ENCODE measurements around the gene MDP1. TPM values are rescaled to one million over a fixed set of nuclear protein-coding genes. Genes with fewer than 3 reads are reported as not detected.
A peak's percentile ranks its signal among the peaks of the same experiment; 100 is the strongest.
"Not testable (repeated sequence)": the region's sequence is repeated elsewhere in the genome, so short reads cannot be mapped to it uniquely, and the experiment has no call there.

Gene MDP1
- total RNA-seq, 3 donors from 2014 or later (not counting 1 experiment from before 2014, with no cell fraction given) = 4.0 to 6.1 (median 5.5) TPM

DNA sequence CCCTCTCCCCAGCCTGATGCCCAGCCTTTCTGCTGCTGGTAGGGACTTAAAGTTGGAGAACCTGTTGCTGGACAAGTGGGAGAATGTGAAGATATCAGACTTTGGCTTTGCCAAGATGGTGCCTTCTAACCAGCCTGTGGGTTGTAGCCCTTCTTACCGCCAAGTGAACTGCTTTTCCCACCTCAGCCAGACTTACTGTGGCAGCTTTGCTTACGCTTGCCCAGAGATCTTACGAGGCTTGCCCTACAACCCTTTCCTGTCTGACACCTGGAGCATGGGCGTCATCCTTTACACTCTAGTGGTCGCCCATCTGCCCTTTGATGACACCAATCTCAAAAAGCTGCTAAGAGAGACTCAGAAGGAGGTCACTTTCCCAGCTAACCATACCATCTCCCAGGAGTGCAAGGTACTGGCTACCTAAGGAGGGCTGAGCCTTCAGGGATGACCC, 8.7 kb downstream of the MDP1 start:
- peak; percentile 79 to 83 (median 83) for ATAC-seq
- Histone ChIP-seq H3K4me1 (ENCODE audit: control insufficient read depth, insufficient read depth, low read length) (peaks cover 15% of the 10 kb centered on the region), H3K4me3 (ENCODE audit: low read length) (no peak overlapping the region), H3K36me3 (ENCODE audit: control insufficient read depth, insufficient read depth, low read length) (peaks cover 54% of the 10 kb centered on the region), H3K9me3 (ENCODE audit: control insufficient read depth, insufficient read depth, low read length) (no peaks in the 10 kb centered on the region), H3K27ac (ENCODE audit: low read length) (peak overlapping the region; percentile 32), H3K27me3 (ENCODE audit: control insufficient read depth, insufficient read depth, low read length) (no peaks in the 10 kb centered on the region)
- DNase-seq = peak in 1 of 2 donors; percentile 50
- TF ChIP-seq, protein P1, sequence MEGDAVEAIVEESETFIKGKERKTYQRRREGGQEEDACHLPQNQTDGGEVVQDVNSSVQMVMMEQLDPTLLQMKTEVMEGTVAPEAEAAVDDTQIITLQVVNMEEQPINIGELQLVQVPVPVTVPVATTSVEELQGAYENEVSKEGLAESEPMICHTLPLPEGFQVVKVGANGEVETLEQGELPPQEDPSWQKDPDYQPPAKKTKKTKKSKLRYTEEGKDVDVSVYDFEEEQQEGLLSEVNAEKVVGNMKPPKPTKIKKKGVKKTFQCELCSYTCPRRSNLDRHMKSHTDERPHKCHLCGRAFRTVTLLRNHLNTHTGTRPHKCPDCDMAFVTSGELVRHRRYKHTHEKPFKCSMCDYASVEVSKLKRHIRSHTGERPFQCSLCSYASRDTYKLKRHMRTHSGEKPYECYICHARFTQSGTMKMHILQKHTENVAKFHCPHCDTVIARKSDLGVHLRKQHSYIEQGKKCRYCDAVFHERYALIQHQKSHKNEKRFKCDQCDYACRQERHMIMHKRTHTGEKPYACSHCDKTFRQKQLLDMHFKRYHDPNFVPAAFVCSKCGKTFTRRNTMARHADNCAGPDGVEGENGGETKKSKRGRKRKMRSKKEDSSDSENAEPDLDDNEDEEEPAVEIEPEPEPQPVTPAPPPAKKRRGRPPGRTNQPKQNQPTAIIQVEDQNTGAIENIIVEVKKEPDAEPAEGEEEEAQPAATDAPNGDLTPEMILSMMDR (IDR thresholded peaks at IDR 0.05) = no peak
- Mint-ChIP-seq H3K27me3 (ENCODE audit: low read depth in 2 of 2) (no peaks in the 10 kb centered on the region), H3K36me3 (peaks cover 22% of the 10 kb centered on the region), H3K4me3 (peak overlapping the region; percentile 14), H3K4me1 (peaks cover 35 to 40% of the 10 kb centered on the region in 2 donors), H3K27ac (peak overlapping the region; percentile 86 to 87), H3K9me3 (no peaks in the 10 kb centered on the region)
- 36% methylated on average over 5 of the region's 5 CpGs for WGBS (ENCODE audit: insufficient coverage)
- intact Hi-C loops (cut with micrococcal nuclease) = no loop called here

DNA sequence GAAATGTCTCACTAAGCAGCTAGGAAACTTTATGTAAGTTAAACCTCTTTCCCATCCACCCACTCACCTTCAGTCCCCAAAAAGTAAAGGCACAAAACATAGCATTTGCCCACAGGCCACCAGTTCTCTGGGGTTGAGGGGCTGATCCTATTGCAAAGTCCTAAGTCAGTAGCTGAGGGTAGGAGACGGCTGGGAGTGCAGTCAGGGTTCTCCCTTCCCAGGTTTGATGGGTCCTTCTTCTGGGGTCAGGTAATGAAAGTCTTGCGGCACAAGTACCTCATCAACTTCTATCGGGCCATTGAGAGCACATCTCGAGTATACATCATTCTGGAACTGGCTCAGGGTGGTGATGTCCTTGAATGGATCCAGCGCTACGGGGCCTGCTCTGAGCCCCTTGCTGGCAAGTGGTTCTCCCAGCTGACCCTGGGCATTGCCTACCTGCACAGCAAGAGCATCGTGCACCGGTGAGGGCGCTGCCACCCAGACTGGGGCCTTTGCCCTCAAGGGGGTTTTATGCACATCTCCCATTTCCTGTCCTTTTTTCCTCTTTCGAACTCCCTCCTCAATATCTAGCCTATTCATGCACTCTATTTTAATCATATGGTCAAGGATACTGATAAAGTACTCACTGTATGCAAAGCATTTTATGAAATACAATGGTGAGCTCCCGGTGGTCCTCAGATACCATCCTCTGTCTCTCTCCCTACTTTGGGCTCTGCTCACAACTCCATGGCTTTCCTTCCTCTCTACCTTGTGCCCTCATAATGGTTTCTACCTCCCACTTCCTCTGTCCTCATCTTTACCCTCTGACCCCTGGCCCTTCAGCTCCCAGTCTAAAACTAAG, 9.4 kb downstream of the MDP1 start:
- Histone ChIP-seq H3K27ac (ENCODE audit: low read length) (peak overlapping the region; percentile 32), H3K9me3 (ENCODE audit: control insufficient read depth, insufficient read depth, low read length) (no peaks in the 10 kb centered on the region), H3K4me1 (ENCODE audit: control insufficient read depth, insufficient read depth, low read length) (peaks cover 13% of the 10 kb centered on the region), H3K4me3 (ENCODE audit: low read length) (no peak overlapping the region), H3K27me3 (ENCODE audit: control insufficient read depth, insufficient read depth, low read length) (no peaks in the 10 kb centered on the region), H3K36me3 (ENCODE audit: control insufficient read depth, insufficient read depth, low read length) (peaks cover 57% of the 10 kb centered on the region)
- intact Hi-C loops (cut with micrococcal nuclease) = no loop called here
- Mint-ChIP-seq H3K36me3 (peaks cover 18% of the 10 kb centered on the region), H3K27ac (peak overlapping the region; percentile 86 to 87), H3K27me3 (ENCODE audit: low read depth in 2 of 2) (no peaks in the 10 kb centered on the region), H3K4me1 (peaks cover 31 to 33% of the 10 kb centered on the region in 2 donors), H3K4me3 (no peak overlapping the region), H3K9me3 (no peaks in the 10 kb centered on the region)
- WGBS (ENCODE audit: insufficient coverage) = 99% methylated on average over 11 of the region's 11 CpGs
- DNase-seq = no peak
- TF ChIP-seq, protein P1 (IDR thresholded peaks at IDR 0.05) = no peak
- no peak for ATAC-seq

DNA sequence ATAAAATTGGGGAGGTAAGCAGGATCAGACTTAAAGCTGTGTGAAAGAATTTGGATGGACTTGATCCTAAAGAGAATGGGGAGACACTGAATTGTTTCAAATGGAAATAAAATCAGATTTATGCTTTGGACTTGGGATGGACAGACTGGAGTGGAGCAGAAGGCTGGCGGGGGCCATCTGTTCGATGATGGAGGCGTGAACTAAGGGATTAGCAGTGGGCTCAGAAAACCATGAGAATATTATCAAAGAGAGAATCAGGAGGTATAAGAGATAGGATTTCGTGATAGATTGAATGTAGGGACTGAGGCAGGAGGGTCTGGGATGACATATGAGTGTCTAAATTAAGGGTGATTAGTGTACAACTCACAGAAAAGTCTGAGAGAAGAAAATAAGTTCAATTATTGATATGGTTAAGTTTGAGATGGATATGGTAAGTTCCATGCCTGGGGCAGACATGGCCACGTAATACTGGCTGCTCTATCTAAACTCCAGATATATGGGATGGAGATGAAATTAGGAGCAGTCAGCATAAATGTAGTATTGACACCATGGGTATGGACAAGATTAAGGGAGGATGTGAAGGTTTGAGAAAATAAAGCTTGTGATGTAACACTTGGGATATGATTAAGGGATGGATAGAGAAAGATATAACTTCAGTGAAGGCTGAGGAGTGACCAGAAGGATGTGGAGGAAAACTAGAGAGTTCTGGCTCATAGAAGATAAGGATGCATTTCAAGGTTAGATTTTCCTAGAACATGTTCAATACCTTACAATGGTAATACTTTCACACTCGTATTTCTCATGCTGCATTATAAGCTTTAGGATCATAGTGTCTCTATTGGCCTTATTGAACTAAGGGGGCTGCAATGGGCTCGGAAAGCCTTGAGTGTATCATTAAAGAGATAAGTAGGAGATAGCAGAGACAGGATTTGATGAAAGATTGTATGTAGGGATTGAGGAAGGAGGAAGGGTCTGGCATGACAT, 11.4 kb downstream of the MDP1 start:
- 97% methylated on average over 7 of the region's 7 CpGs for WGBS (ENCODE audit: insufficient coverage)
- H3K36me3 Mint-ChIP-seq = peaks cover 7% of the 10 kb centered on the region
- no peaks in the 10 kb centered on the region for H3K9me3 Mint-ChIP-seq
- no peak overlapping the region for H3K27ac ChIP-seq (ENCODE audit: low read length)
- DNase-seq = no peak
- H3K9me3 ChIP-seq (ENCODE audit: control insufficient read depth, insufficient read depth, low read length) = no peaks in the 10 kb centered on the region
- H3K27me3 Mint-ChIP-seq (ENCODE audit: low read depth in 2 of 2) = no peaks in the 10 kb centered on the region
- H3K4me3 Mint-ChIP-seq = no peak overlapping the region
- no peaks in the 10 kb centered on the region for H3K27me3 ChIP-seq (ENCODE audit: control insufficient read depth, insufficient read depth, low read length)
- H3K4me1 Mint-ChIP-seq = peaks cover 21 to 27% of the 10 kb centered on the region in 2 donors
- peak overlapping the region; percentile 5 to 86 for H3K27ac Mint-ChIP-seq
- intact Hi-C loops (cut with micrococcal nuclease) = no loop called here
- H3K4me1 ChIP-seq (ENCODE audit: control insufficient read depth, insufficient read depth, low read length) = peaks cover 13% of the 10 kb centered on the region
- peaks cover 41% of the 10 kb centered on the region for H3K36me3 ChIP-seq (ENCODE audit: control insufficient read depth, insufficient read depth, low read length)
- no peak overlapping the region for H3K4me3 ChIP-seq (ENCODE audit: low read length)
- TF ChIP-seq, protein P1 (IDR thresholded peaks at IDR 0.05) = no peak
- ATAC-seq = no peak

DNA sequence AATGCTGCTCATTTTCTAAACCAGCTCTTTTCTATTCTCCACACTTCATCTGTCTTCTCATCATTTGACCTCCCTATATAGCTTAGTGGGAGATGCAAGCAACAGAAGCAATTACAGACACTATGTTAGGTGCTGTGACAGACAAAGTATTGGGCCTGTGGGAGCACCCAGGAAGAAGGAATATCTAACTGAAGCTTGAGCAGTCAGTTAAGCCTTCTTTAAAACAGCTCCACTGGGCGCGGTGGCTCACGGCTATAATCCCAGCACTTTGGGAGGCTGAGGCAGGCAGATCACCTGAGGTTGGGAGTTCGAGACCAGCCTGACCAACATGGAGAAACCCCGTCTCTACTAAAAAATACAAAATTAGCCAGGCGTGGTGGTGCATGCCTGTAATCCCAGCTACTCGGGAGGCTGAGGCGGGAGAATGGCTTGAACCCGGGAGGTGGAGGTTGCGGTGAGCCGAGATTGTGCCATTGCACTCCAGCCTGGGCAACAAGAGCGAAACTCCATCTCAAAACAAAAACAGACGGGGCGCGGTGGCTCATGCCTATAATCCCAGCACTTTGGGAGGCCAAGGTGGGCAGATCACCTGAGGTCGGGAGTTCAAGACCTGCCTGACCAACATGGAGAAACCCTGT, 12.5 kb downstream of the MDP1 start:
- peaks cover 17% of the 10 kb centered on the region for H3K4me1 ChIP-seq (ENCODE audit: control insufficient read depth, insufficient read depth, low read length)
- H3K4me3 Mint-ChIP-seq; ATAC-seq; H3K27me3 ChIP-seq (ENCODE audit: control insufficient read depth, insufficient read depth, low read length); H3K9me3 ChIP-seq (ENCODE audit: control insufficient read depth, insufficient read depth, low read length); H3K27ac Mint-ChIP-seq; DNase-seq; intact Hi-C loops (cut with micrococcal nuclease); H3K4me3 ChIP-seq (ENCODE audit: low read length); H3K9me3 Mint-ChIP-seq; H3K27ac ChIP-seq (ENCODE audit: low read length); H3K36me3 Mint-ChIP-seq; H3K27me3 Mint-ChIP-seq (ENCODE audit: low read depth in 2 of 2): not testable (repeated sequence)
- WGBS (ENCODE audit: insufficient coverage) = 98% methylated on average over 14 of the region's 16 CpGs
- peaks cover 30 to 36% of the 10 kb centered on the region in 2 donors for H3K4me1 Mint-ChIP-seq
- H3K36me3 ChIP-seq (ENCODE audit: control insufficient read depth, insufficient read depth, low read length) = peaks cover 34% of the 10 kb centered on the region

DNA sequence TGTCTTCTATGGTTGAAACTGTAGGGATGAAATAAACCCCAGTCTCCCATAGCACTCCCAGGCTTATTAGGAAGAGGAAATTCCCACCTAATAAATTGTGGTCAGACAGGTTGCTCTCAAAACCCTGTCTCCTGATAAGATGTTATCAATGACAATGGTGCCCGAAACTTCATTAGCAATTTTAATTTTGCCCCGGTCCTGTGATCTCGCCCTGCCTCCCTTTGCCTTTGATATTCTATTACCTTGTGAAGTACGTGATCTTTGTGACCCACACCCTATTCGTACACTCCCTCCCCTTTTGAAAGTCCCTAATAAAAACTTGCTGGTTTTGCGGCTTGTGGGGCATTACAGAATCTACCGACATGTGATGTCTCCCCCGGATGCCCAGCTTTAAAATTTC, 13.3 kb downstream of the MDP1 start:
- H3K9me3 Mint-ChIP-seq; H3K27me3 Mint-ChIP-seq (ENCODE audit: low read depth in 2 of 2); H3K27ac ChIP-seq (ENCODE audit: low read length); H3K36me3 Mint-ChIP-seq; DNase-seq; H3K9me3 ChIP-seq (ENCODE audit: control insufficient read depth, insufficient read depth, low read length); H3K4me3 ChIP-seq (ENCODE audit: low read length); H3K4me3 Mint-ChIP-seq; H3K27me3 ChIP-seq (ENCODE audit: control insufficient read depth, insufficient read depth, low read length); H3K27ac Mint-ChIP-seq; intact Hi-C loops (cut with micrococcal nuclease); ATAC-seq: not testable (repeated sequence)
- WGBS (ENCODE audit: insufficient coverage) = 98% methylated on average over 8 of the region's 8 CpGs
- peaks cover 26 to 31% of the 10 kb centered on the region in 2 donors for H3K4me1 Mint-ChIP-seq
- Histone ChIP-seq H3K4me1 (ENCODE audit: control insufficient read depth, insufficient read depth, low read length) (peaks cover 12% of the 10 kb centered on the region), H3K36me3 (ENCODE audit: control insufficient read depth, insufficient read depth, low read length) (peaks cover 26% of the 10 kb centered on the region)

Measured in natural killer cell (primary cell).